Measurements from ENCODE around the gene XXYLT1.

DNA sequence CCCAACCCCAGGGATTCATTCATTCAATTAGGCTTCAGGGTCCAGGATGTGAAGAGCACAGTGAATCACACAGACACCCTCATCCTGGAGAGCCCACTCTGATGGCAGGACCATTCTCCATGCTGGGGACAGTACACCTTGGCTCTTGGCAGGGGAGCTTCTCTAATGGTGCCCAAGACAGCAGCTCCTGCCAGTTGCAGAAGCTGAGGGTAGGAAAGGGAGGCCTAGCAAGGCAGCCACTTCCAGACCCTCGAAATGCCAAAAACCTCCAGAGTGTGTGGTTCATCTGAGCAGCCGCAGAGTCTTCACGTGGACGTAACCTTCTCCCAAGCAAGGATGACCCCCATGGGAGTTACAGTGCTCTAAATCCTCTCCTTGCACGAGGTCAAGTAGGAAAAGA, 186.2 kb downstream of the XXYLT1 start:
- TF ChIP-seq, protein P1, sequence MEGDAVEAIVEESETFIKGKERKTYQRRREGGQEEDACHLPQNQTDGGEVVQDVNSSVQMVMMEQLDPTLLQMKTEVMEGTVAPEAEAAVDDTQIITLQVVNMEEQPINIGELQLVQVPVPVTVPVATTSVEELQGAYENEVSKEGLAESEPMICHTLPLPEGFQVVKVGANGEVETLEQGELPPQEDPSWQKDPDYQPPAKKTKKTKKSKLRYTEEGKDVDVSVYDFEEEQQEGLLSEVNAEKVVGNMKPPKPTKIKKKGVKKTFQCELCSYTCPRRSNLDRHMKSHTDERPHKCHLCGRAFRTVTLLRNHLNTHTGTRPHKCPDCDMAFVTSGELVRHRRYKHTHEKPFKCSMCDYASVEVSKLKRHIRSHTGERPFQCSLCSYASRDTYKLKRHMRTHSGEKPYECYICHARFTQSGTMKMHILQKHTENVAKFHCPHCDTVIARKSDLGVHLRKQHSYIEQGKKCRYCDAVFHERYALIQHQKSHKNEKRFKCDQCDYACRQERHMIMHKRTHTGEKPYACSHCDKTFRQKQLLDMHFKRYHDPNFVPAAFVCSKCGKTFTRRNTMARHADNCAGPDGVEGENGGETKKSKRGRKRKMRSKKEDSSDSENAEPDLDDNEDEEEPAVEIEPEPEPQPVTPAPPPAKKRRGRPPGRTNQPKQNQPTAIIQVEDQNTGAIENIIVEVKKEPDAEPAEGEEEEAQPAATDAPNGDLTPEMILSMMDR (IDR thresholded peaks at IDR 0.05), result no peak
- no peak for TF ChIP-seq POLR2A (IDR thresholded peaks at IDR 0.05)

All from adrenal gland (tissue), 5 donors.